GM21360 (cell line): ENCODE measurements around the gene AGBL2.
A peak's percentile ranks its signal among the peaks of the same experiment; 100 is the strongest.
"Not testable (repeated sequence)": the region's sequence is repeated elsewhere in the genome, so short reads cannot be mapped to it uniquely, and the experiment has no call there.

Source experiments
- ATAC-seq: cut with Tn5 transposase; IDR thresholded peaks from one replicate; pipeline ENCODE4 v1.9.1; 2021; ENCODE audit warnings: mild to moderate bottlenecking, moderate library complexity; ENCODE audit not compliant: unreplicated experiment

AGBL2 gene

GRCh38 chr11:47715082-47715669, at the start of gene AGBL2:
Gene AGBL2 (minus strand): TSS chr11:47715369. CDS start chr11:47714650, 719 bp downstream.
- peak; percentile 99 for ATAC-seq

GRCh38 chr11:47759291-47759690, 44.1 kb upstream of the AGBL2 start:
- ATAC-seq, result not testable (repeated sequence)

- ATAC-seq, result no peak
Measured at GRCh38 chr11:47756208-47756607, 41.0 kb upstream of the AGBL2 start.

GRCh38 chr11:47750725-47751124, 35.6 kb upstream of the AGBL2 start:
- no peak for ATAC-seq

GRCh38 chr11:47742494-47742893, 27.3 kb upstream of the AGBL2 start:
- ATAC-seq, result not testable (repeated sequence)

- not testable (repeated sequence) for ATAC-seq
Measured at GRCh38 chr11:47737817-47738216, 22.6 kb upstream of the AGBL2 start.

GRCh38 chr11:47732271-47732670, 17.1 kb upstream of the AGBL2 start:
- no peak for ATAC-seq

GRCh38 chr11:47731475-47731874, 16.3 kb upstream of the AGBL2 start:
- no peak for ATAC-seq

- ATAC-seq, result no peak
Measured at GRCh38 chr11:47726878-47727514, 11.8 kb upstream of the AGBL2 start.

GRCh38 chr11:47726118-47726442, 10.9 kb upstream of the AGBL2 start:
- no peak for ATAC-seq

GRCh38 chr11:47725442-47726117, 10.4 kb upstream of the AGBL2 start:
- no peak for ATAC-seq

GRCh38 chr11:47724041-47724729, 9.0 kb upstream of the AGBL2 start:
- no peak for ATAC-seq

GRCh38 chr11:47723041-47723440, 7.9 kb upstream of the AGBL2 start:
- no peak for ATAC-seq

- no peak for ATAC-seq
Measured at GRCh38 chr11:47720651-47721050, 5.5 kb upstream of the AGBL2 start.

- no peak for ATAC-seq
Measured at GRCh38 chr11:47716692-47717091, 1.5 kb upstream of the AGBL2 start.

- no peak for ATAC-seq
Measured at GRCh38 chr11:47714554-47715081, 551 bp downstream of the AGBL2 start.

GRCh38 chr11:47711816-47712215, 3.4 kb downstream of the AGBL2 start:
- ATAC-seq, result no peak

- no peak for ATAC-seq
Measured at GRCh38 chr11:47711225-47711624, 3.9 kb downstream of the AGBL2 start.

- not testable (repeated sequence) for ATAC-seq
Measured at GRCh38 chr11:47707275-47707786, 7.8 kb downstream of the AGBL2 start.

- ATAC-seq, result no peak
Measured at GRCh38 chr11:47705721-47706120, 9.4 kb downstream of the AGBL2 start.

GRCh38 chr11:47691979-47692378, 23.2 kb downstream of the AGBL2 start:
- no peak for ATAC-seq
